Endodermal cell (in vitro differentiated cells): ENCODE results near the gene MBP. TPM values are rescaled to one million over a fixed set of nuclear protein-coding genes. Genes with fewer than 3 reads are reported as not detected.
A peak's percentile ranks its signal among the peaks of the same experiment; 100 is the strongest.

Experiments used
- DNase-seq: peaks from one replicate; pipeline ENCODE4 v3.0.0-alpha.2; 2017
- H3K27ac ChIP-seq: 2 replicates; pipeline ENCODE4 v1.5.1; 2013; ENCODE audit warnings: mild to moderate bottlenecking, low read depth, low read length, moderate library complexity
- H3K27me3 ChIP-seq: 2 replicates; pipeline ENCODE4 v1.6.1; 2013; ENCODE audit warnings: mild to moderate bottlenecking, low read length, moderate library complexity; ENCODE audit not compliant: insufficient read depth, control insufficient read depth, poor library complexity, severe bottlenecking
- H3K36me3 ChIP-seq: 2 replicates; pipeline ENCODE4 v1.7.0; 2013; ENCODE audit warnings: mild to moderate bottlenecking, low read length, moderate library complexity; ENCODE audit not compliant: control insufficient read depth, insufficient read depth
- H3K4me1 ChIP-seq: one replicate; pipeline ENCODE4 v1.7.0; 2013; ENCODE audit warnings: low read length; ENCODE audit not compliant: control insufficient read depth, insufficient read depth
- H3K4me3 ChIP-seq: 2 replicates; pipeline ENCODE4 v1.5.1; 2013; ENCODE audit warnings: mild to moderate bottlenecking, low read length, moderate library complexity
- H3K9ac ChIP-seq: 2 replicates; pipeline ENCODE4 v1.6.1; 2013; ENCODE audit warnings: mild to moderate bottlenecking, low read length, moderate library complexity; ENCODE audit not compliant: poor library complexity, severe bottlenecking; ENCODE audit errors: extremely low read depth
- H3K9me3 ChIP-seq: 2 replicates; pipeline ENCODE4 v1.6.1; 2013; ENCODE audit warnings: mild to moderate bottlenecking, low read length, moderate library complexity; ENCODE audit not compliant: control insufficient read depth
- H3K27ac Mint-ChIP-seq: 2 replicates; pipeline ENCODE4 v1.8.0; 2020; ENCODE audit warnings: mixed read lengths
- H3K27me3 Mint-ChIP-seq: 2 replicates; pipeline ENCODE4 v1.8.0; 2021; ENCODE audit warnings: mild to moderate bottlenecking, mixed read lengths; ENCODE audit not compliant: insufficient read depth
- H3K36me3 Mint-ChIP-seq: 2 replicates; pipeline ENCODE4 v1.8.0; 2020; ENCODE audit warnings: low read depth, mixed read lengths
- H3K4me1 Mint-ChIP-seq: 2 replicates; pipeline ENCODE4 v1.8.0; 2020; ENCODE audit warnings: mixed read lengths
- H3K4me3 Mint-ChIP-seq: 2 replicates; pipeline ENCODE4 v1.8.0; 2020; ENCODE audit warnings: mild to moderate bottlenecking, moderate library complexity, mixed read lengths
- H3K9me3 Mint-ChIP-seq: 2 replicates; pipeline ENCODE4 v1.8.0; 2020; ENCODE audit warnings: mild to moderate bottlenecking, mixed read lengths
- CTCF ChIP-seq: fragments of 200-600 bp; sonication (generic); conservative IDR thresholded peaks from 2 replicates; pipeline ENCODE4 v1.5.0; 2021; ENCODE audit warnings: antibody characterized with exemption, mild to moderate bottlenecking
- WGBS, 2 experiments: methylation state at CpG; one replicate each; pipeline versions ENCODE4 v1.1.5 to v1.1.7; 2013; ENCODE audit warnings: missing lambda C conversion rate in 2 of 2, mixed read lengths in 1 of 2; ENCODE audit not compliant: insufficient coverage in 1 of 2, insufficient read length in 1 of 2; 5-methylcytosine and 5-hydroxymethylcytosine counted together
- total RNA-seq, 2 donors: library from RNA; stranded (reverse); fragmentation: NEBNext Ultra II Directional in 1 of 2; extraction: Animal tissue kit (Norgen Biotek cat#: 25700) in 1 of 2; gene quantifications; 2 replicates in 1 of 2; 3 replicates in 1 of 2; pipeline ENCODE4 v1.2.1, GENCODE V29; 2021

MBP gene
- total RNA-seq, 2 donors from 2014 or later = 16.3 to 19.0 TPM

DNA sequence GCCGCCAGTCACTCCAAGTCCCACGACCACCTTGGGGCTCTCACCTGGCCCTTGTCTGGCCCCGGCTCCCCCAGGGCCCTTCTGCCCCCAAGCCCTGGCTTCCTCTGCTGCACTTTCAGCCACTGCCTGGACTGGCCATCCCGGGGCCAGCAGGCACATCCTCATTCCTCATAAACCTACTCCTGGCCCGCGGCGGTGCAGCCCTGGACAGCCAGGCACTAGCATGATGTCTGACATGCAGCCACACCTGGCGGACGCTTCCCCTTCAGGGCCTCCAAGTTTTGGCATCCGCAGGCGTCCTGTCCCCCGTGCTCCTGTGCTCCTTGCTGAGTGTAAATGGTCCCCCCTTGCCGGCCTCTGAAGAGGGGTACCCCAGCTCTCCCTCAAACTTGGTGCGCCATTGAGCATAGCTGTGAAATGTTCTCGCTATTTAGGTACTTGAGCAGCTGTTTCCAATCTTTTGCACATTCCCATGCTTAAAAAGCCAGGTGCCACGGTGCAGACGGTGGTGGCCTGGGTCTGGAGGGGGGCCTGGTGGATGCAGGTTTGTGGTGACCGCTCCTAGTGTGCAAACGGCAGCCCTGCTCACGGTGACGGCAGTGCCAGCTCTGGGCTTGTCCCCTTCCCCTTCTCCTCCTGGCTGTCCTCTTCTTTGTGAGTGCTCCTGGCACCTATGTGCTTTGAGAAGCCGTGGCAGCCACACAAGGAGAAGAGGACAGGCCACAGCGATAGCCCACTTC lies 123.8 kb downstream of the MBP start:
- H3K27me3 ChIP-seq = no peaks in the 10 kb centered on the region
- no peaks in the 10 kb centered on the region for H3K4me1 ChIP-seq
- Mint-ChIP-seq H3K36me3 (no peaks in the 10 kb centered on the region), H3K4me1 (peaks cover 20% of the 10 kb centered on the region), H3K9me3 (no peaks in the 10 kb centered on the region), H3K27me3 (no peaks in the 10 kb centered on the region), H3K4me3 (no peak overlapping the region), H3K27ac (no peak overlapping the region)
- TF ChIP-seq CTCF = no peak
- peak; percentile 39 for DNase-seq
- H3K9me3 ChIP-seq = no peaks in the 10 kb centered on the region
- H3K36me3 ChIP-seq = no peaks in the 10 kb centered on the region
- H3K4me3 ChIP-seq = no peak overlapping the region
- H3K9ac ChIP-seq = no peak overlapping the region
- 93 to 95% methylated on average over 20 to 23 of the region's 23 CpGs for WGBS, 2 experiments
- H3K27ac ChIP-seq = no peak overlapping the region

- no peak for DNase-seq
- WGBS, 2 experiments = 91 to 100% methylated on average over 4 to 13 of the region's 13 CpGs
- no peaks in the 10 kb centered on the region for H3K4me1 ChIP-seq
- Mint-ChIP-seq H3K36me3 (no peaks in the 10 kb centered on the region), H3K27me3 (no peaks in the 10 kb centered on the region), H3K9me3 (no peaks in the 10 kb centered on the region), H3K4me1 (peaks cover 20% of the 10 kb centered on the region), H3K4me3 (no peak overlapping the region), H3K27ac (no peak overlapping the region)
- no peak for TF ChIP-seq CTCF
- no peaks in the 10 kb centered on the region for H3K9me3 ChIP-seq
- no peaks in the 10 kb centered on the region for H3K36me3 ChIP-seq
- no peaks in the 10 kb centered on the region for H3K27me3 ChIP-seq
- no peak overlapping the region for H3K27ac ChIP-seq
- no peak overlapping the region for H3K9ac ChIP-seq
- no peak overlapping the region for H3K4me3 ChIP-seq
These were observed 124.6 kb downstream of the MBP start for GRCh38 chr18:77008006-77008405.

DNA sequence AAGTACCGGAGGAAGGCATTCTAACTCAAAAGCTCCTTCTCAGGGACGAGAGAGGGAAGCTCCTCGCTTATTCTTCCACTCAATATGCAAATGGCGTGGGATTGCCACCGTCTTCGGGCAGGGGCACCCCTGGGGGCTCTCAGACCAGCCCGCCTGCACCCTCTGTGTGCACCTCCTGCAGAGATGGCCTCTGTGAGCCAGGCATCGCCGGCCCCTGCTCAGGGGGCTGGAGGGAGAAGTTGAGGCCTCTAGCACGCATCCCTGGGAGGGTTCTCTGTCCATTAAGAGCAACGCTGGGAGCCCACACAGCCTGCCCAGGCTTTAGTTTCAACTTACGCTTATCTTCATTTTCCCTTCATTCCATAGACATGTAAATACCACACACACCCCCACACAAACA lies 125.3 kb downstream of the MBP start:
- H3K27ac Mint-ChIP-seq = no peak overlapping the region
- no peak overlapping the region for H3K4me3 ChIP-seq
- H3K36me3 Mint-ChIP-seq = no peaks in the 10 kb centered on the region

More for the DNA sequence above, 125.3 kb downstream of the MBP start:
- no peak overlapping the region for H3K27ac ChIP-seq
- H3K4me1 ChIP-seq = no peaks in the 10 kb centered on the region
- H3K36me3 ChIP-seq = no peaks in the 10 kb centered on the region
- TF ChIP-seq CTCF = no peak
- Mint-ChIP-seq H3K27me3 (no peaks in the 10 kb centered on the region), H3K4me3 (no peak overlapping the region), H3K9me3 (no peaks in the 10 kb centered on the region), H3K4me1 (peaks cover 20% of the 10 kb centered on the region)
- WGBS, 2 experiments = 81 to 84% methylated on average over 3 to 12 of the region's 12 CpGs
- no peaks in the 10 kb centered on the region for H3K27me3 ChIP-seq
- H3K9me3 ChIP-seq = no peaks in the 10 kb centered on the region
- H3K9ac ChIP-seq = no peak overlapping the region
- DNase-seq = peak; percentile 40
